ENCODE measurements around the gene XPC. TPM values are rescaled to one million over a fixed set of nuclear protein-coding genes. Genes with fewer than 3 reads are reported as not detected.

XPC gene
- total and polyA plus RNA-seq, 2 donors from 2014 or later, result 15.9 to 44.4 TPM

DNA sequence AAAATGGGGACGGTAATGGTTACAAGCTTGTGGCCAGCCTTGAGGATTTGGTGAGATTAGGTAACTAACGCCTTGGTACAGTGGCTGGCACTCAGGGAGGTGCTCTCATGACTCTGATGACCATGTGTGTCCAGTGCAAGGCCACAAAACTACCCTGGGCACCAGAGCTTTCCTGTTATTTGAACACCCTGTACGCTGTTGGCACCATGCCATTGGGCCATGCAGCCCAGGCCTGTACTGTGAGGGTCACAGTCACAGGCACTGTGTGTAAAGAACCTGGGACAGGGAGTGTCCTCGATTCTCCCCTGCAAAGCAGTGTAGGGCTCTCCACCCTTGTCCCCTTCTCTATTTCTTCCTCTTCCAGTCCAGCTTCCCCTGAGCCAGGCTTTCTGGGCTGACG lies 47.3 kb downstream of the XPC start:
- Histone ChIP-seq H3K4me3 (ENCODE audit: low read length in 3 of 3) (no peak overlapping the region), H3K9me3 (ENCODE audit: control insufficient read depth in 2 of 3, insufficient read depth in 1 of 3, low read length in 3 of 3) (no peaks in the 10 kb centered on the region), H3K27ac (ENCODE audit: low read depth in 2 of 2, low read length in 2 of 2) (no peak overlapping the region), H3K4me1 (ENCODE audit: control insufficient read depth in 2 of 3, insufficient read depth in 2 of 3, low read depth in 1 of 3, low read length in 3 of 3) (peaks cover 0 to 8% (median 8%) of the 10 kb centered on the region in 3 donors), H3K36me3 (ENCODE audit: control insufficient read depth in 2 of 3, insufficient read depth in 3 of 3, low read length in 3 of 3) (peaks cover 9 to 50% (median 34%) of the 10 kb centered on the region in 3 donors), H3K9ac (ENCODE audit: low read length in 3 of 3) (no peak overlapping the region), H3K27me3 (ENCODE audit: control insufficient read depth, insufficient read depth, low read length) (no peaks in the 10 kb centered on the region)
- FAIRE-seq (no peak), DNase-seq (no peak)
- intact Hi-C loops (cut with DNase I), result no loop called here
- TF ChIP-seq, protein P1, sequence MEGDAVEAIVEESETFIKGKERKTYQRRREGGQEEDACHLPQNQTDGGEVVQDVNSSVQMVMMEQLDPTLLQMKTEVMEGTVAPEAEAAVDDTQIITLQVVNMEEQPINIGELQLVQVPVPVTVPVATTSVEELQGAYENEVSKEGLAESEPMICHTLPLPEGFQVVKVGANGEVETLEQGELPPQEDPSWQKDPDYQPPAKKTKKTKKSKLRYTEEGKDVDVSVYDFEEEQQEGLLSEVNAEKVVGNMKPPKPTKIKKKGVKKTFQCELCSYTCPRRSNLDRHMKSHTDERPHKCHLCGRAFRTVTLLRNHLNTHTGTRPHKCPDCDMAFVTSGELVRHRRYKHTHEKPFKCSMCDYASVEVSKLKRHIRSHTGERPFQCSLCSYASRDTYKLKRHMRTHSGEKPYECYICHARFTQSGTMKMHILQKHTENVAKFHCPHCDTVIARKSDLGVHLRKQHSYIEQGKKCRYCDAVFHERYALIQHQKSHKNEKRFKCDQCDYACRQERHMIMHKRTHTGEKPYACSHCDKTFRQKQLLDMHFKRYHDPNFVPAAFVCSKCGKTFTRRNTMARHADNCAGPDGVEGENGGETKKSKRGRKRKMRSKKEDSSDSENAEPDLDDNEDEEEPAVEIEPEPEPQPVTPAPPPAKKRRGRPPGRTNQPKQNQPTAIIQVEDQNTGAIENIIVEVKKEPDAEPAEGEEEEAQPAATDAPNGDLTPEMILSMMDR (IDR thresholded peaks at IDR 0.05; ENCODE audit: borderline replicate concordance, extremely low read depth, insufficient read depth), result no peak

DNA sequence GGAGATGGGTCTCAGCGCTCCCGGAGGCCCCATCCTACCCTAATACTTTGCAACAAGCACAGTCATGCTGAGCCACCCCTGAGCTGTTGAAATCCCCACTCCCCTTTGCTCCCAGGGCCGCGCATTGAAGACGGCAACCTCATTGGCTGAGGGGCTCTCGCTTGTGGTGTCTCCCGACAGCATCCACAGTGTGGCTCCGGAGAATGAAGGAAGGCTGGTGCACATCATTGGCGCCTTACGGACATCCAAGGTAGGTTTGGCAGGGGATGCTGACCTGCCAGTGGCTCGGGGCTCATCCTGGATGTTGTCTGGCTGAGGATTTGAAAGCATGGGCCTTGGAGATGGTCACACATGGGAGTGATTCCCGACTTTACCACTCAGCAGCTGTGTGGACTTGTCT lies 47.7 kb downstream of the XPC start:
- Histone ChIP-seq H3K9me3 (ENCODE audit: control insufficient read depth in 2 of 3, insufficient read depth in 1 of 3, low read length in 3 of 3) (no peaks in the 10 kb centered on the region), H3K27ac (ENCODE audit: low read depth in 2 of 2, low read length in 2 of 2) (no peak overlapping the region), H3K36me3 (ENCODE audit: control insufficient read depth in 2 of 3, insufficient read depth in 3 of 3, low read length in 3 of 3) (peaks cover 8 to 45% (median 33%) of the 10 kb centered on the region in 3 donors), H3K4me1 (ENCODE audit: control insufficient read depth in 2 of 3, insufficient read depth in 2 of 3, low read depth in 1 of 3, low read length in 3 of 3) (peaks cover 0 to 13% (median 12%) of the 10 kb centered on the region in 3 donors), H3K4me3 (ENCODE audit: low read length in 3 of 3) (no peak overlapping the region), H3K27me3 (ENCODE audit: control insufficient read depth, insufficient read depth, low read length) (no peaks in the 10 kb centered on the region), H3K9ac (ENCODE audit: low read length in 3 of 3) (no peak overlapping the region)
- FAIRE-seq (no peak), DNase-seq (no peak)
- intact Hi-C loops (cut with DNase I), result no loop called here
- TF ChIP-seq, protein P1 (IDR thresholded peaks at IDR 0.05; ENCODE audit: borderline replicate concordance, extremely low read depth, insufficient read depth), result no peak

DNA sequence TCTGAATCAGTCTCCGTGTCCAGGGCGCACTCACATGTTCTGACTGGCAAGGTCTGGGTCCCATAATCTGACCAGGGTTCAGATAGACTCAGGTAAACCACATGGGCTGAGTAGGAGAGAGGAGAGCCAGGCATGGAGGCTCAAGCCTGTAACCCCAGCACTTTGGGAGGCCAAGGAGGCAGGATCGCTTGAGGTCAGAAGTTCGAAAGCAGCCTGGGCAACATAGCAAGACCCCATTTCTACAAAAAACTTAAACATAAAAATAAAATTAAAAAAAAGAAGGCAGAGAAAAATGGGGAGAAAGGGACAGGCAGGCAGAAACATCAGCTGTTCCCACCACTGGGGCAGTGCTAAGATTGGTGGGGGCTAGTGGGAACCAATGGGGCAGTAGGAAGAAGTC lies 48.2 kb downstream of the XPC start:
- peaks cover 0 to 15% (median 12%) of the 10 kb centered on the region in 3 donors for H3K4me1 ChIP-seq (ENCODE audit: control insufficient read depth in 2 of 3, insufficient read depth in 2 of 3, low read depth in 1 of 3, low read length in 3 of 3)
- H3K9ac ChIP-seq (ENCODE audit: low read length in 3 of 3), result no peak overlapping the region
- H3K4me3 ChIP-seq (ENCODE audit: low read length in 3 of 3), result no peak overlapping the region
- peaks cover 8 to 41% (median 31%) of the 10 kb centered on the region in 3 donors for H3K36me3 ChIP-seq (ENCODE audit: control insufficient read depth in 2 of 3, insufficient read depth in 3 of 3, low read length in 3 of 3)
- TF ChIP-seq, protein P1 (IDR thresholded peaks at IDR 0.05; ENCODE audit: borderline replicate concordance, extremely low read depth, insufficient read depth), result no peak
- no peak overlapping the region for H3K27ac ChIP-seq (ENCODE audit: low read depth in 2 of 2, low read length in 2 of 2)
- intact Hi-C loops (cut with DNase I), result no loop called here
- H3K9me3 ChIP-seq (ENCODE audit: control insufficient read depth in 2 of 3, insufficient read depth in 1 of 3, low read length in 3 of 3), result no peaks in the 10 kb centered on the region
- DNase-seq, result no peak
- no peaks in the 10 kb centered on the region for H3K27me3 ChIP-seq (ENCODE audit: control insufficient read depth, insufficient read depth, low read length)
- no peak for FAIRE-seq

DNA sequence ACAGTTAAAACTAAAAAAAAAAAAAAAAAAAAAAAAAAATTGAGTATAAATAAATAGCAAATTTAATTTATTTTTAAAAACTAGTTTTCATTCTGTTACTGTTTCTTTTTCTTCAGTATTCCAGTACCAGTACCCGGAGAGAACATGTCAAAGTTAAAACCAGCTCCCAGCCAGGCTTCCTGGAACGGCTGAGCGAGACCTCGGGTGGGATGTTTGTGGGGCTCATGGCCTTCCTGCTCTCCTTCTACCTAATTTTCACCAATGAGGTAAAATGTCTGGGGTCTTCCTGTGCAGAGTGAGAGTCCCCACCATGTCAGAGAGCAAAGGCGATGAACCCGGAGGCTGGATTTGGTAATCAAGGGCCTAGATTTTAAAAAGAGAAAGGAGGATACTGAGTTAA lies 49.1 kb downstream of the XPC start:
- no peaks in the 10 kb centered on the region for H3K27me3 ChIP-seq (ENCODE audit: control insufficient read depth, insufficient read depth, low read length)
- FAIRE-seq (no peak), DNase-seq (no peak)
- no peak overlapping the region for H3K27ac ChIP-seq (ENCODE audit: low read depth in 2 of 2, low read length in 2 of 2)
- no peak overlapping the region for H3K4me3 ChIP-seq (ENCODE audit: low read length in 3 of 3)
- H3K4me1 ChIP-seq (ENCODE audit: control insufficient read depth in 2 of 3, insufficient read depth in 2 of 3, low read depth in 1 of 3, low read length in 3 of 3), result peaks cover 0 to 15% (median 12%) of the 10 kb centered on the region in 3 donors
- intact Hi-C loops (cut with DNase I), result no loop called here
- H3K36me3 ChIP-seq (ENCODE audit: control insufficient read depth in 2 of 3, insufficient read depth in 3 of 3, low read length in 3 of 3), result peaks cover 8 to 34% (median 25%) of the 10 kb centered on the region in 3 donors
- no peak overlapping the region for H3K9ac ChIP-seq (ENCODE audit: low read length in 3 of 3)
- TF ChIP-seq, protein P1 (IDR thresholded peaks at IDR 0.05; ENCODE audit: borderline replicate concordance, extremely low read depth, insufficient read depth), result no peak
- no peaks in the 10 kb centered on the region for H3K9me3 ChIP-seq (ENCODE audit: control insufficient read depth in 2 of 3, insufficient read depth in 1 of 3, low read length in 3 of 3)
